Measurements from ENCODE around the gene PLCD3.
A peak's percentile ranks its signal among the peaks of the same experiment; 100 is the strongest.

The PLCD3 gene

DNA sequence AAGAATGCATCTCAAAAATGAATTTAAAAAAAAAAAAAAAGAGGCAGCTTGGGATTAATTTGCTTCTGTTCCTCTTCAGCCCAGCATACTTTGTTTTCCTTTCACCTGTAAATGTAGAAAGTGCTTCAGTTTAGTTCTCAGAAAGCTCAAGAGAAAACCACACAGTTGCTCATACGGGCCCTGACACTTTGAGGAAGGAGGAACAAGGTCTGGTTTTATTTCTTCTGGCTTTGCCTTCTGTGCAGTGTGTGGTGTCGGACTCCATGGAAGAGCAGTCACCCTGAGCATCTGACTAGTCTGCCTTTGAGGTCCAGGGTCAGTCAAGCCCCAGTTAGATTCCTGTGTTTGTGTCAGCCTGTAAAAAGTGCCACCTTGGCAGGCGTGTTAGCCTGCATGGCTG lies 43.6 kb downstream of the PLCD3 start:
- in situ Hi-C loops (cut with HindIII; ENCODE audit: low sequenced_read_pairs) = no loop called here
- no peak for DNase-seq (ENCODE audit: low read depth)
- H3K4me3 ChIP-seq (ENCODE audit: low read depth, low read length) = no peak overlapping the region
- no peak for TF ChIP-seq CTCF (IDR thresholded peaks at IDR 0.05; ENCODE audit: low read depth, low read length, missing control alignments)

DNA sequence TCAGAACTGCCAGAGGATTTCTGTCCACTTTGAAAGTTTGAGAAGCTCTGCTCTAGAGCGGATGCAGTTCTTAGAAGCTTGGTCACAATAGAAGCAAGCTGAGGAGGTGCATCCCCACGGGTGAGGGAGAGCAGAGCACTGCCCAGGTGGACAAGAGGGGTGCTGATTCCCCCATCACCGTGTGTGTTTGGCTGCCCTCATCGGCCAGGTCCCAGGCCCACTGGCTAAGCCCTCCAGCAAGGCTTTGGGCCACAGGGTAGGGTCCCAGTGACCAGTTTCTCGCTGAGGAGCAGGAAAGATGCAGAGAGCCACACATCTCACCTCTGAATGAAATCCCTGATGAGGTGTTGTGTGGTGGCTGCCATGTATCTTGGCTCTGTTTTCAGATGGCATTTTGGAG lies 44.3 kb downstream of the PLCD3 start:
- no peak for TF ChIP-seq CTCF (IDR thresholded peaks at IDR 0.05; ENCODE audit: low read depth, low read length, missing control alignments)
- in situ Hi-C loops (cut with HindIII; ENCODE audit: low sequenced_read_pairs) = no loop called here
- no peak for DNase-seq (ENCODE audit: low read depth)
- no peak overlapping the region for H3K4me3 ChIP-seq (ENCODE audit: low read depth, low read length)

DNA sequence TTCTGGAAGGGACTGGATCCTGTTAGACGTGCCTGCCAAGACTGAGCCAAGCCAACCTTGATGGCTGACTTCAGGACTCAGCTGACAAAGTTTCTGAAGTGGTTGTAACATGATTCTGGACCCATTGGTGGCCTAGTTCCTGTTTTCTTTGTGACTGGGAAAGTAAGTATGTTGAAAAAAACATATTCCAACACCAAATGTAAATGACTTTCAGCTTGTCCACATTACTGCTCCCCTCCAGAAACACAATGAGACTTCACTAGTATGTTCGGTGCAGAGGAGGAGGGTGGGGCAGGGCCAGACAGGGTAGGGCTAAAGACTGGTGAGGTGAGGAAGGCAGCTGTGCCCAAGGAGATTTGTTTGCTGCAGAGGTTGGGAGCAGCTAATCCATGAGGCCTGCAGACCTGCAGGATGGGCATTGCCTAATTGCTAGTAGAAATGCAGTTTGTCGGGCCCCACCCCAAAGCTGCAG lies 44.8 kb downstream of the PLCD3 start:
- H3K4me3 ChIP-seq (ENCODE audit: low read depth, low read length) = no peak overlapping the region
- DNase-seq (ENCODE audit: low read depth) = peak; percentile 36
- in situ Hi-C loops (cut with HindIII; ENCODE audit: low sequenced_read_pairs) = no loop called here
- no peak for TF ChIP-seq CTCF (IDR thresholded peaks at IDR 0.05; ENCODE audit: low read depth, low read length, missing control alignments)

- no peak overlapping the region for H3K4me3 ChIP-seq (ENCODE audit: low read depth, low read length)
- in situ Hi-C loops (cut with HindIII; ENCODE audit: low sequenced_read_pairs) = no loop called here
- TF ChIP-seq CTCF (IDR thresholded peaks at IDR 0.05; ENCODE audit: low read depth, low read length, missing control alignments) = no peak
- no peak for DNase-seq (ENCODE audit: low read depth)
These were observed 45.3 kb downstream of the PLCD3 start for GRCh38 chr17:45086865-45087503.

GRCh38 chr17:45086391-45086790 lies 45.9 kb downstream of the PLCD3 start:
- in situ Hi-C loops (cut with HindIII; ENCODE audit: low sequenced_read_pairs) = no loop called here
- H3K4me3 ChIP-seq (ENCODE audit: low read depth, low read length) = no peak overlapping the region
- DNase-seq (ENCODE audit: low read depth) = no peak
- TF ChIP-seq CTCF (IDR thresholded peaks at IDR 0.05; ENCODE audit: low read depth, low read length, missing control alignments) = no peak

DNA sequence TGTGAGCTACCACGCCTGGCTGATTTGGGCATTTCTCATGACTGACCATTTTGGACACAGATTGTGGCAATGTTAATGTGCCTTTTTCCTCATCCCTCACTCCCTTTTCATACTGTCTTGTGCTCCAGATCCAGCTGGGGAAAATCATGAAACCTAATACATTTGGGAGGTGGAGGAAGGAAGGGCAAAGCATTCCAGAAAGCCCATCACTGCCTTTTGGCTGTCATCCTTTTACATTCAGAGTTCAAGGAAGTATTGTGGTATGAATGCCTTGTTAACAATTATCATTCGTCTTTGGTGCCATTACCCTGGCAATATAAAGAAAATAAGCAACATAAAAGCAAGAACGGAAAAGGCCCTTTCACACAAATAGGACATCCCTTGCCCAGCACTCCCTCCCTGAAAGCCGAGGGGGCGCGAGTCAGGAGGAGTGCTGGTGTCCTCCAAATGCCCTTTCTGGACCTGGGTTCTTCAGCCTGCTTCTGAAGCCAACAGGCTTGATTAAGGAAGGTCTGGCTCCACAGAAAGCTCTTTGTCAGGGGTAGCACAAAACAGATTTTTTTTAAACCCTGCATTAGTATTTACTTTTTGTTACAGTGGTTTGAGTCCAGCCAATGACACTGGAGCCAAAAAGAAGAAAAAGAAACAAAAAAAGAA lies 51.1 kb downstream of the PLCD3 start:
- DNase-seq (ENCODE audit: low read depth) = no peak
- in situ Hi-C loops (cut with HindIII; ENCODE audit: low sequenced_read_pairs) = no loop called here
- no peak overlapping the region for H3K4me3 ChIP-seq (ENCODE audit: low read depth, low read length)
- TF ChIP-seq CTCF (IDR thresholded peaks at IDR 0.05; ENCODE audit: low read depth, low read length, missing control alignments) = no peak
